Measurements from ENCODE around the gene PTCH1.

The PTCH1 gene

DNA sequence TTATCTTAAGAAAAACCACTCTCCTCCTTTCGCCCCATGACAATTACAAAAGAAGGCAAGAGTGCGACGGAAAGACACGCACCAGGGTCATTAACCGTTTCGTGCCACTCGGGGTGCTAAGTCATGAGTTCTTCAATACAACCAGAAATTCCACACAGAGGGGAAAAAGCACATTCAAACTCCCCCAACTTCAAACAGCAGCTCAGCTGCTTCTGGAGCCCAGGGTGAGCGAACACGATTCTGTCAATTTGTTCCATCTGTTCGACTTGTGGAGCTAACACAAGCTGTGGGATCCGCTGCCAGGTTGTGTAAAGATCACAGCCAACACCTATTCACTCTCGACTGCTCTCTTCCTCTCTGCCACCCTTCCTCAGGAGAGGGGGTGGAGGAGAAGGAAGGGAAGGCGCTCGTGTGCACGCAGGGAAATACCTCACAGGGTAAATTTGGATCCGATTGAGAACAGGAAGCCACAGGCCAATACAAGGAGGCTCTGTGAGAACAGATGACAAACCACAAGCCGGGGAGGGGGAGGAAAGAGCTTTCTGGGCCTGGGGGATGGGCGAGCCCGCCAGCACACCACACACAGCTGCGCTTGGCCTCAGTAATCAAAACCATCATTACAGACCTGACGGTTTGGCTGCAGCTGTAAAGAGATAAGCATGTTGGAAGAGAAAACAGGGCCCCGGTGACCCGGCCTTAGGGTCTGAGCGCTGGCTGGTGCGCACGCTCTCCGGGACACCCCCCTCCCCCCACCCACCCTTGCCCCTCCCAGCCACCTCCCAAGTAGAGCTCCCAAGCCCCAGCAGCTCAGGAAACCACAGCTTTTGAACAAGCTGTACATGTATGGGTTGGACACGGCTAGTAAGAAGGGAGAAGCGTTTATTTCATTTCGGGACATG is 54.3 kb downstream of the PTCH1 start:
- DNase-seq, result no peak

DNA sequence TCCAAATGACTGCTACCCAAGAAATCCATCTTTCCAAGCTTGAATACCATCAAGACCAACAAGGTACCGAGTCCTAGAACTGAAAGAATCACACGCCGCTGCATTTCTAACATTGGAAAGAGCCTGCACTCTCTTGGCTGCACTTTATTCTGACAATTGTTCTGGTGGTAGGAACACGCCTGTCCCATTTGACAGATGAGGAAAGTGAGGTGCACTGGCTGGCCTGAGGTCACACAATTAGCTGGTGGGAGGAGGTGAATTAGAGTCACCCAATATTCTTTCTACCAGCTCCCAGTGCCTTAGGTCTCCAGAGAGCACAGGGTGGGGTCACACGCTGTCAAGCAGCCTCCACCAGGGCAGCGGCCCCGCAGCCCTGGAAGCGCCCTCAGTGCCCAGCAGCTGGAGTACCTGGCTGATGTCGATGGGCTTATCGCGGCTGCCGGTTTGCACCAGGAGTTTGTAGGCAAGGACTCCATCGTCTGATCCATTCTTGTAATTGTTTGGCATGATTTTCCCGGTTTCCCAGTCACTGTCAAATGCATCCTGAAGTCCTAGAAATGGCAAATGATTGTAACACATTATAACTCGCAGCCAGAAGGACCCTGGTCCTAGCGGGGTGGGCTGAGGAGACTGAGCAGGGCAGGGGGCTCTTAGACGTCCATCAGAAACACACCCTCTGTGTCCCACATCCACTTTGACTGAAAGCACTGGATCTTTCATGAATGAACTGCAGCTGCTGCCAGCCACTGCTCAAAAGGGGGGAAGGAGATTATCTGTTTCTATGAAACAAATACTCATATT is 55.1 kb downstream of the PTCH1 start:
- no peak for DNase-seq

- no peak for DNase-seq
These were observed 56.1 kb downstream of the PTCH1 start for GRCh38 chr9:95460518-95461164.

- DNase-seq, result no peak
These were observed 56.8 kb downstream of the PTCH1 start for GRCh38 chr9:95459851-95460517.

DNA sequence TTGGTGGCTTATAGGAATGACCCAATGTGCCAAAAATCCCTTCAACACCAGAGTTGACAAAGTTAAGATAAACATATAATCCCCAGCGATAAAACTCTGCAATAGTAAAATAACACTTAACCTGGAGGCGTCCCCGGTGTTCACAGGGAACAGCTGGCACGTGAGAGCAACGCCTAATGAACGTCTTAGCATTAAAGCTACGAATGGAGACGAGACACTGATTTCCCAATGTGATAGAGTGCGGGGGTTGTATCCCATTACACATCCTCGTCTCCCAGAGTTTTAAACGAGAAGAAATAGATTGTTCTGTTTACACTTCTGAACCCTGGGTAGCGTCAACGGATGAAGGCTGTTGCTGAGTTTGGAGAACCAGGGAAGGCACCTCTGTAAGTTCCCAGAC is 57.6 kb downstream of the PTCH1 start:
- no peak for DNase-seq

DNA sequence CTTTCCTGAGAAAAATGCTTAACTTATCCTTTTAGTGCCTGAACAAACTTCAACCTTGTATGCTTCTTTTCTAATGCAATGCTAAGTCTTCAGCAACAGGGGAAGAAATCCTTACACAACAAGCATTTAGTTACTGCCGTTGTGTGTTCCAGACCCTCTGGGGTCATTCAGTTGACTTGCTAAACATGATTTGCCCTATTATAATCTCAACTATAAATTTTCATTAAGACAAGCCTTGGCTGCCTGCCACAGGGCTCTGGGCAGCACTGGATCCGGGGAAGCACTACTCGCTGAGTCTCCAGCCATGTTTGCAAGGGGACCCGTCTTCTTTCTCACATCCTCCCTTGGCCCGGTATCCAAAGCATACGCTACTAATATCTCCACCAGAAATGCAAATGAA is 58.1 kb downstream of the PTCH1 start:
- no peak for DNase-seq

GRCh38 chr9:95457769-95458168 is 59.0 kb downstream of the PTCH1 start:
- no peak for DNase-seq

GRCh38 chr9:95455714-95456113 is 61.1 kb downstream of the PTCH1 start:
- no peak for DNase-seq

DNA sequence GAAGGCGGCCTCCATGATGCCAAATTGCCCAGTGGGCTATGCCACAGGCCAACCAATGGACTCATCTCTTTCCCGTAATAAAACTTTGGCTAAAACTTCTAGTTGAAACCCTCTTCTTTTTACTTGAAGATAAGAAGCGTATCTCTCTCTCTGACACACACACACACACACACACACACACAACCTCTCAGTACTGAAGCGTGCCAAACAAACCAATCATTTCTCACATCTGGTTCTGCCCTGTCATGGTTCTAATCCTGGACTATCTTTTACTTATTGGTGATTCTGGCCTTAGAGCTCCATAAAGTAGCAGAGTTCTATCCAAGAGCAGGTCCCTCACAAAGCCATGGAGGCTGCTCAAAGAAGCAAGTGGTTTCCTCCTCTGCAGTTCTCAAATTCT is 64.6 kb downstream of the PTCH1 start:
- DNase-seq, result no peak

DNA sequence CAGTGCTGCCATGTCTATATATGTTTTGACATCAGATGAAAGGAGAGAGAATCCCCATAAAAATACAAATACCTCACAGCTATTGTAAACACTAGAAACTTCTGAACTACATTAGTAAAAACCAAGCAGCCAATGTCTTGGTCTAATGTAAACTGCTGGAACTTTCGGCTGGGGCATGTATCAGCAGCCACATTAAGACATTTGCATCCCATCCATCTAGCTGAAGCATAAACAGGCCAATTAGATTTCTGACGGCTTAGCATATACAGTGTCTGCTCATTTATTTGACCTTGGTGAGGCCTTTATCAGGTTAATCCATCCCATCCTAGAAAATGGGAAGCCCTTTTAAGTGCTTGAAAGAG is 65.7 kb downstream of the PTCH1 start:
- DNase-seq, result no peak

GRCh38 chr9:95450171-95451064 is 66.4 kb downstream of the PTCH1 start:
- DNase-seq, result no peak

DNA sequence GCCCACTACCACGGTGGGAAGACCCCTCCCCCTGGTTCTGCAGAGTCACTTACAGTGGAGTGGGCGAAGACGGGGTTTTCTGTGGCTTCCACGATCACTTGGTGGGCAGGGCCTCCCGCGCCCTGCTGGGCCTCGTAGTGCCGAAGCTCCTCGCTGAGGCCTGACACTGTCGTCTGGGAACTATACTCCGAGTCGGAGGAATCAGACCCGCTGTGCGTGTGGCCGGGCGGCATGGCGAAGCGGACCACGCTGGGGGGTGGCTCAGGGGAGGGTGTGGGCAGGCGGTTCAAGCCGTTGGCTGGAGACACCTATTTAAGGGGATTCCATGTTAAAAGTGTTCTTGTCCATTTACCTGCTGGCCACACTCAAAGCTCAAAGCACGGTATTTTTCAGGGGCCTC is 67.8 kb downstream of the PTCH1 start:
- no peak for DNase-seq

DNA sequence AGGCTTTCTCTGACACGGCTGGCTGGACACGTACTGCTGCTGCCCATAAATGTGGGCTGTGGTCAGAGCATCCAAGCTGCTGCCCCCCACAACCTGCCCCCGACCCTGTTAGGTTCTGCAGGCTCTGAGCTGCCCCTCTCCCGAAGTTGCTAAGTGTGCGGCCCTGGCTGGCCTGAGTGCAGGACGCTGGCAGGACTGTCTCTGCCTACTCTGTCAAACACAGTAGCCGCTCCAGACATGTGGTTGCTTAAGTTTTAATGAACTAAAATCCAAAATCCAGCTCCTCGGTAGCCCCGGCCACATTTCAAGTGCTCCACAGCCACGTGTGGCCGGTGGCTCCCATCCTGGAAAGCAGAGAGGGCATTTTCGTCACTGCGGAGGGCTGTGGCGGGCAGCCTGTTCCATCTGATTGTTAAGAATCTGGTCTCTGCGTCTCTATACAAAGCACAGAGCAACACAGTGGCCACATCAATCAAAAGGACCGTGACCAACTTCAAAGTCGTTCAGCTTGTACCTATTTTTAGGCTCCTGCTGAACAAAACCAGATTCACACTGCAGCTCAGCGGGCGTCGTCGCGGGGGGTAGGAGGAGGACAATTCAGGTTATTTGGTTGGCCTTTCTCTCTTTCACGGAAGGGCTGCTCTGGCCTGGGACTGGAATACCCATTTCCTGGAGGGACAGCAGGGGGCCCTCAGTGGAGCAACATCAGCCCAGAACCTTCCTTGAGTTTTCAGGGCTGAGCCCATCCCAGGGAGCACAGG is 68.9 kb downstream of the PTCH1 start:
- DNase-seq, result no peak

- no peak for DNase-seq
These were observed 69.8 kb downstream of the PTCH1 start for GRCh38 chr9:95446984-95447383.

DNA sequence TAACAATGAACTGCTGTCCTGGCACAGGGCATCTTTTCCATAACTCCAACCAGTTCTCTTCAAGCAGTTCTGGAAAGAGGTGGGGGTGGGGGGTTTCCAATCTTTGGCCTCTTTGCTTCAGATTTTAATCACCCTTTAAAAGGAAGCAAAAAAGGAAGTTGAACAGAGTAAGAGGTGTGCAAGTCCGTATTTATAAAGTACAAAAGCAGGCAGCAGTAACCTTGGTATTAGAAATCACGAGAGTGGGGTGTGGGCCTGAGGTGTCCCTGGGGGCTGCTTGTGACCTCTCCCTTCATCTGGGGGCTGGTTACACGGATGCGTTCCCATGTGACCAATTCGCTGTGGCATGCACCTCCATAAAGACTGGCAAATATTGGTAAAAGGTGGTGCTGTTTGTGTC is 70.5 kb downstream of the PTCH1 start:
- no peak for DNase-seq

- DNase-seq, result no peak
These were observed 72.6 kb downstream of the PTCH1 start for GRCh38 chr9:95444160-95444559.

- DNase-seq, result no peak
These were observed 73.5 kb downstream of the PTCH1 start for GRCh38 chr9:95443301-95443700.

DNA sequence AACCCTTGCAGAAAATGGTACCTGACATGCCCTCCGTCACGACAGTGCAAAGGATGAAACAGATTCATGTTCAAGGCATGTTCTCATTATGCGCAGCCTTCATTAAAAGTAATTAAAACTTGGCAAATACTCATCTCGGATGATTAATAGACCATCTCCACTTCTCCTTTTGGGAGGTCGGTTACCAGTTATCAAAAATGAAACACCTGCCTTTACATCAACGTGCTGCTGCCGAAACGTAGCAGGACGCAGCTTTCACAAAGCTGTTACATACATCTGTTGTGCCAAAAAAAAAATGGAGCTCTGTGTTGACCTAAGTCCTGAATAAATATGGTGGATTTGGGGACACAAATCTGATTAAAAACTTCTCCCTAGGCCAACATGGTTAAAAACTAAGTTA is 75.7 kb downstream of the PTCH1 start:
- DNase-seq, result no peak

DNA sequence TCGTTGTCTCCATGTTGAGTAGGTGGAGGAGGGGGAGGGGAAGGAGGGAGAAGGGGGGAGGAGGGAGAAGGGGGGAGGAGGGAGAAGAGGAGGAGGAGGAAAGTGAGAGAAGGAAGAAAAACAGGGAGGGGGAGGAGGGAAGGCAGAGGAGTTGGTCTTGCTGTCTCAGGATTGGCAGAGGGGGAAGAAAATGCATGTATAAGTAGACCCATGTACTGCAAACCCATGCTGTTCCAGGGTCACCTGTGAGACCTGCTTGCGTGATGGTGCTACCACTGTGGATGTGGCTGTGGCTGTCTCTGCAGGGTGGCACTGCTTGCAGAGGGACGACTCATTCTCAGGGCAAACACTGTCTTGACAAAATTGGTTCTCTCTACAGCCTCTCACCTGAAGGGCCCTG is 76.3 kb downstream of the PTCH1 start:
- no peak for DNase-seq

DNA sequence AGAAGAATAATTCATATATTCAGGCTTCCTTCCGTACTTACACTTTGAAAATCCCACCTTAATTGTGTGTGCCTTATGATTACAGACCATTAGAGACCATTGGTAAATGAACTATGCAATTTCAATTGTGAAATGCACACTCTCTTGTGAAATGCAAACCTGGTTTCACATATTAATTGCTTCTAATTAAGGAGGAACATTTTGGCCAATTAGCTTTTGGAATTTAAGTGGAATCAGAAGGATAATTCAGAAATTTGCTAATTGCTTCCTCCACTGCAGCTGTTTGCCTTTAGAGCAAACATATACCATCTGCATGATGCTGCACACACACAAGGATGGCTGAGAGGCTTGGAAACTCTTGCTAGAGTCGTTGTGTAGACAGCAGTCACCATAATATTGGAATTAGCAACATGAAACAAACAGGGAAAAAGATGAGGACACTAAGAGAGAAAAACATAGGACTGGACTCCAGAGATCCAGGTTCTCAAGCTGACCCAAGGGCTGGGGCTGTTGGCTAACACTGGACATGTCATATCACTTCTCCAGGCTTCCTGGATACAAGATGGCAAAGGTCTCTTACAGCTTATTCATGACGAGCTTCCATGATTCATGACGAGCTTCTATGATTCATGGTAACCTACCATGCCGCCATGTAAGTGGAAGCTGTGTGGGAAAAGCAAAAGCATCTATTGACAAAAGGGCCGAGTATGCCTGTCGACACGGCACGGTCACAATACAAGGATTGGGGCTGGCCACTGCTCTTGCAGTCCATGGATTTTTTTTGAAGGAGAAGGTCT is 78.0 kb downstream of the PTCH1 start:
- DNase-seq, result no peak
